Liver (tissue), 3 donors: ENCODE results near the gene ATOH1.

Source experiments
- EGR1 ChIP-seq, 2 donors: IDR thresholded peaks; 2 replicates each; pipeline ENCODE4 v1.6.1; 2016 to 2018; ENCODE audit warnings: antibody characterized with exemption in 2 of 2, low read depth in 2 of 2
- FOXA2 ChIP-seq: IDR thresholded peaks from 2 replicates; pipeline ENCODE4 v1.6.1; 2016; ENCODE audit warnings: antibody characterized with exemption
- GABPA ChIP-seq, 2 donors: IDR thresholded peaks in 1 of 2; conservative IDR thresholded peaks in 1 of 2; 2 replicates each; pipeline ENCODE4 v1.6.1; 2016; ENCODE audit warnings: antibody characterized with exemption in 2 of 2, mild to moderate bottlenecking in 1 of 2, moderate library complexity in 1 of 2
- JUND ChIP-seq, 2 donors: IDR thresholded peaks; 2 replicates each; pipeline ENCODE4 v1.6.1; 2016; ENCODE audit warnings: antibody characterized with exemption in 2 of 2
- RAD21 ChIP-seq, 2 donors: IDR thresholded peaks; 2 replicates each; pipeline ENCODE4 v1.6.1; 2016; ENCODE audit warnings: antibody characterized with exemption in 2 of 2, mild to moderate bottlenecking in 2 of 2
- REST ChIP-seq: IDR thresholded peaks from 2 replicates; pipeline ENCODE4 v1.6.1; 2016; ENCODE audit warnings: antibody characterized with exemption, mild to moderate bottlenecking
- RXRA ChIP-seq, 2 donors: IDR thresholded peaks; 2 replicates each; pipeline ENCODE4 v1.6.1; 2017 to 2018; ENCODE audit warnings: antibody characterized with exemption in 2 of 2, mild to moderate bottlenecking in 1 of 2
- SP1 ChIP-seq: IDR thresholded peaks from 2 replicates; pipeline ENCODE4 v1.6.1; 2018; ENCODE audit warnings: antibody characterized with exemption, mild to moderate bottlenecking
- TAF1 ChIP-seq: conservative IDR thresholded peaks from 2 replicates; pipeline ENCODE4 v1.6.1; 2016; ENCODE audit warnings: antibody characterized with exemption, mild to moderate bottlenecking
- YY1 ChIP-seq: IDR thresholded peaks from 2 replicates; pipeline ENCODE4 v1.6.1; 2016; ENCODE audit warnings: antibody characterized with exemption, mild to moderate bottlenecking
- ZBTB33 ChIP-seq: IDR thresholded peaks from 2 replicates; pipeline ENCODE4 v1.6.1; 2016; ENCODE audit warnings: antibody characterized with exemption
- TF ChIP-seq, protein P1 (sequence below): fragments of 150-350 bp; IDR thresholded peaks from 2 replicates; pipeline ENCODE4 v1.5.1; 2017; ENCODE audit warnings: improper control_type of control experiment, low read depth, low read length; ENCODE audit not compliant: missing input control
- TF ChIP-seq, protein P2 (sequence below): IDR thresholded peaks from 2 replicates; pipeline ENCODE4 v1.6.1; 2016; ENCODE audit warnings: antibody characterized with exemption
- donor health status: healthy.
- donor health status: healthy.

GRCh38 chr4:93879919-93880318 is 51.4 kb downstream of the ATOH1 start:
- TF ChIP-seq, protein P1, sequence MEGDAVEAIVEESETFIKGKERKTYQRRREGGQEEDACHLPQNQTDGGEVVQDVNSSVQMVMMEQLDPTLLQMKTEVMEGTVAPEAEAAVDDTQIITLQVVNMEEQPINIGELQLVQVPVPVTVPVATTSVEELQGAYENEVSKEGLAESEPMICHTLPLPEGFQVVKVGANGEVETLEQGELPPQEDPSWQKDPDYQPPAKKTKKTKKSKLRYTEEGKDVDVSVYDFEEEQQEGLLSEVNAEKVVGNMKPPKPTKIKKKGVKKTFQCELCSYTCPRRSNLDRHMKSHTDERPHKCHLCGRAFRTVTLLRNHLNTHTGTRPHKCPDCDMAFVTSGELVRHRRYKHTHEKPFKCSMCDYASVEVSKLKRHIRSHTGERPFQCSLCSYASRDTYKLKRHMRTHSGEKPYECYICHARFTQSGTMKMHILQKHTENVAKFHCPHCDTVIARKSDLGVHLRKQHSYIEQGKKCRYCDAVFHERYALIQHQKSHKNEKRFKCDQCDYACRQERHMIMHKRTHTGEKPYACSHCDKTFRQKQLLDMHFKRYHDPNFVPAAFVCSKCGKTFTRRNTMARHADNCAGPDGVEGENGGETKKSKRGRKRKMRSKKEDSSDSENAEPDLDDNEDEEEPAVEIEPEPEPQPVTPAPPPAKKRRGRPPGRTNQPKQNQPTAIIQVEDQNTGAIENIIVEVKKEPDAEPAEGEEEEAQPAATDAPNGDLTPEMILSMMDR, result no peak
- TF ChIP-seq, protein P2, sequence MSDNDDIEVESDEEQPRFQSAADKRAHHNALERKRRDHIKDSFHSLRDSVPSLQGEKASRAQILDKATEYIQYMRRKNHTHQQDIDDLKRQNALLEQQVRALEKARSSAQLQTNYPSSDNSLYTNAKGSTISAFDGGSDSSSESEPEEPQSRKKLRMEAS, result no peak
- TF ChIP-seq ZBTB33, result no peak
- no peak for TF ChIP-seq JUND (IDR thresholded peaks at IDR 0.05)
- no peak for TF ChIP-seq YY1
- TF ChIP-seq GABPA (IDR thresholded peaks at IDR 0.05 in 1 of 2, conservative IDR thresholded peaks at IDR 0.05 in 1 of 2), result no peak
- no peak for TF ChIP-seq RAD21 (IDR thresholded peaks at IDR 0.05)
- TF ChIP-seq FOXA2, result no peak
- TF ChIP-seq RXRA (IDR thresholded peaks at IDR 0.05), result no peak
- TF ChIP-seq SP1, result no peak
- TF ChIP-seq REST, result no peak
- no peak for TF ChIP-seq EGR1 (IDR thresholded peaks at IDR 0.05; ENCODE audit: low read depth in 2 of 2)
- no peak for TF ChIP-seq TAF1
